Testis (tissue), 2 donors: Measurements from ENCODE around the gene HOXD1.

Experiments
- POLR2A ChIP-seq: fragments of 450-650 bp; IDR thresholded peaks from one replicate; pipeline ENCODE4 v1.6.1; 2017; ENCODE audit warnings: antibody characterized with exemption, mild to moderate bottlenecking, moderate library complexity
- TF ChIP-seq, protein P1 (sequence below), 3 experiments: fragments of 450-650 bp in 2 of 3; fragments of 200-600 bp in 1 of 3; sonication (generic) in 1 of 3; IDR thresholded peaks; one replicate each; pipeline ENCODE4 v1.5.1; 2016 to 2019; ENCODE audit warnings: antibody characterized with exemption in 3 of 3, mild to moderate bottlenecking in 2 of 3, moderate library complexity in 1 of 3

DNA sequence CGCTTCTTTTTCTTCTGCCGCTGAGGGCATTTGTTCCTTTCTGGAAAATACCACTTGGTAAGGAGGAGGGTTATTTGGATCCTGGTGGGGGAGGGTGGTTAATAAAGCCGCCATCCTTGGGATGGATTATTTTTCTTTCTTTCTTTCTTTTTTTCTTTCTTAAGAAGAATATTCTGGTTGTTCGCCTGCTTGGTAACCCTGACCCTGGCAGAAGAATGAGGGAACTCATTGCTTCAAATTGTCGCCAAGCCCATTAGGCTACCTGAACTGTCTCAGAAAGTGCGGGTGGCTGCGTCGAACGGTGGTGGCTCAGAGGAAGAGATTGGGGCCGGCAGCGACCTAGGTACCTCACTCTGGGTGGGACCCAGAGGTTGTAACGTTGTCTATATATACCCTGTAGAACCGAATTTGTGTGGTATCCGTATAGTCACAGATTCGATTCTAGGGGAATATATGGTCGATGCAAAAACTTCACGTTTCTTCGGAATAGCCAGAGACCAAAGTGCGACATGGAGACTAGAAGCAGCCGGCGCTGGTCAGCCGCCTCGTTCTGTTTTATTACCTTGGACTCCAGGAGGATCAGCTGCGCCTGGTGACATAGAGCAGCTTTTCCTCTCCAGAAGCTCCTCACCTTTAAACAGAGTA lies 38.4 kb upstream of the HOXD1 start:
- TF ChIP-seq, protein P1, sequence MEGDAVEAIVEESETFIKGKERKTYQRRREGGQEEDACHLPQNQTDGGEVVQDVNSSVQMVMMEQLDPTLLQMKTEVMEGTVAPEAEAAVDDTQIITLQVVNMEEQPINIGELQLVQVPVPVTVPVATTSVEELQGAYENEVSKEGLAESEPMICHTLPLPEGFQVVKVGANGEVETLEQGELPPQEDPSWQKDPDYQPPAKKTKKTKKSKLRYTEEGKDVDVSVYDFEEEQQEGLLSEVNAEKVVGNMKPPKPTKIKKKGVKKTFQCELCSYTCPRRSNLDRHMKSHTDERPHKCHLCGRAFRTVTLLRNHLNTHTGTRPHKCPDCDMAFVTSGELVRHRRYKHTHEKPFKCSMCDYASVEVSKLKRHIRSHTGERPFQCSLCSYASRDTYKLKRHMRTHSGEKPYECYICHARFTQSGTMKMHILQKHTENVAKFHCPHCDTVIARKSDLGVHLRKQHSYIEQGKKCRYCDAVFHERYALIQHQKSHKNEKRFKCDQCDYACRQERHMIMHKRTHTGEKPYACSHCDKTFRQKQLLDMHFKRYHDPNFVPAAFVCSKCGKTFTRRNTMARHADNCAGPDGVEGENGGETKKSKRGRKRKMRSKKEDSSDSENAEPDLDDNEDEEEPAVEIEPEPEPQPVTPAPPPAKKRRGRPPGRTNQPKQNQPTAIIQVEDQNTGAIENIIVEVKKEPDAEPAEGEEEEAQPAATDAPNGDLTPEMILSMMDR (IDR thresholded peaks at IDR 0.05): no peak
- no peak for TF ChIP-seq POLR2A
